A673 (cell line): ENCODE measurements around the gene CRK. TPM values are rescaled to one million over a fixed set of nuclear protein-coding genes. Genes with fewer than 3 reads are reported as not detected.
A peak's percentile ranks its signal among the peaks of the same experiment; 100 is the strongest.

Experiments
- BruUV-seq: library from RNA; stranded (reverse); fragments of 400-500 nt; replicated peaks from 2 replicates; lab custom pipeline; 2021; lab: Mats Ljungman, UMichigan
- CTCF ChIA-PET: fragments of 300-600 bp; sonication (Branson Sonifier 250); formaldehyde crosslinking; loops from one replicate; lab custom pipeline; 2022; ENCODE audit warnings: antibody characterized with exemption; lab: Charles Lee
- POLR2A ChIA-PET: fragments of 300-600 bp; sonication (Branson Sonifier 250); formaldehyde crosslinking; loops from one replicate; lab custom pipeline; 2022; ENCODE audit warnings: antibody characterized with exemption; ENCODE audit not compliant: low non-redundant PET; lab: Charles Lee
- DNase-seq: peaks from one replicate; pipeline ENCODE4 v3.0.0-alpha.2; 2015; ENCODE audit warnings: low spot score
- H3K27ac ChIP-seq: fragments of 200-600 bp; sonication (generic); 2 replicates; pipeline ENCODE4 v1.5.1; 2016; ENCODE audit warnings: mixed run types, low read depth, mild to moderate bottlenecking, mixed read lengths, antibody characterized with exemption, low read length; ENCODE audit not compliant: poor library complexity, severe bottlenecking
- H3K27me3 ChIP-seq: fragments of 200-600 bp; sonication (generic); replicated peaks from 2 replicates; pipeline ENCODE4 v1.6.1; 2017; ENCODE audit warnings: mixed run types, low read depth, mild to moderate bottlenecking, mixed read lengths, antibody characterized with exemption, low read length; ENCODE audit not compliant: insufficient read depth, poor library complexity
- H3K36me3 ChIP-seq: fragments of 200-600 bp; sonication (generic); 2 replicates; pipeline ENCODE4 v1.6.1; 2016; ENCODE audit warnings: mixed run types, mild to moderate bottlenecking, mixed read lengths, antibody characterized with exemption, low read length; ENCODE audit not compliant: insufficient read depth, poor library complexity, severe bottlenecking
- H3K4me1 ChIP-seq: fragments of 200-600 bp; sonication (generic); 2 replicates; pipeline ENCODE4 v1.6.1; 2017; ENCODE audit warnings: mixed run types, mild to moderate bottlenecking, mixed read lengths, antibody characterized with exemption, low read length; ENCODE audit not compliant: insufficient read depth, poor library complexity, severe bottlenecking
- H3K4me3 ChIP-seq: fragments of 200-600 bp; sonication (generic); 2 replicates; pipeline ENCODE4 v1.5.1; 2016; ENCODE audit warnings: low read depth, mixed run types, mild to moderate bottlenecking, mixed read lengths, low read length; ENCODE audit not compliant: poor library complexity, severe bottlenecking
- H3K9me3 ChIP-seq: fragments of 200-600 bp; sonication (generic); 2 replicates; pipeline ENCODE4 v1.6.1; 2016; ENCODE audit warnings: mixed run types, low read depth, mild to moderate bottlenecking, mixed read lengths, antibody characterized with exemption, low read length; ENCODE audit not compliant: poor library complexity, severe bottlenecking
- CTCF ChIP-seq: fragments of 300-800, 200-600 bp; sonication (generic); conservative IDR thresholded peaks from 2 replicates; pipeline ENCODE4 v1.5.1; 2017; ENCODE audit warnings: low read depth, mild to moderate bottlenecking, antibody characterized with exemption, low read length, moderate library complexity, mixed read lengths
- EZH2 ChIP-seq: fragments of 200-600 bp; sonication (generic); IDR thresholded peaks from 2 replicates; pipeline ENCODE4 v1.6.1; 2017; ENCODE audit warnings: borderline replicate concordance, low read depth, mild to moderate bottlenecking, mixed read lengths, antibody characterized with exemption, low read length; ENCODE audit not compliant: poor library complexity, severe bottlenecking
- intact Hi-C: fragments of 100-400 bp; cut with micrococcal nuclease; formaldehyde crosslinking; loops from one replicate; pipeline ENCODE4 v1.10.0; 2022; ENCODE audit not compliant: unreplicated experiment
- total RNA-seq: library from RNA; stranded (reverse); gene quantifications from 2 replicates; pipeline ENCODE4 v1.2.3, GENCODE V29; 2021

CRK gene
- total RNA-seq, 1 experiment from 2014 or later = 85.9 TPM

- Histone ChIP-seq H3K27ac (no peak overlapping the region), H3K27me3 (no peaks in the 10 kb centered on the region), H3K4me1 (peaks cover 4% of the 10 kb centered on the region), H3K4me3 (no peak overlapping the region), H3K36me3 (no peaks in the 10 kb centered on the region), H3K9me3 (no peaks in the 10 kb centered on the region)
- ChIA-PET CTCF (no interaction called here), POLR2A (no interaction called here)
- no TSS peak for BruUV-seq
- intact Hi-C loops = no loop called here
- no peak for TF ChIP-seq CTCF
- TF ChIP-seq EZH2 = no peak
- DNase-seq = no peak
Observed at GRCh38 chr17:1494736-1495253, 38.8 kb upstream of the CRK start.

DNA sequence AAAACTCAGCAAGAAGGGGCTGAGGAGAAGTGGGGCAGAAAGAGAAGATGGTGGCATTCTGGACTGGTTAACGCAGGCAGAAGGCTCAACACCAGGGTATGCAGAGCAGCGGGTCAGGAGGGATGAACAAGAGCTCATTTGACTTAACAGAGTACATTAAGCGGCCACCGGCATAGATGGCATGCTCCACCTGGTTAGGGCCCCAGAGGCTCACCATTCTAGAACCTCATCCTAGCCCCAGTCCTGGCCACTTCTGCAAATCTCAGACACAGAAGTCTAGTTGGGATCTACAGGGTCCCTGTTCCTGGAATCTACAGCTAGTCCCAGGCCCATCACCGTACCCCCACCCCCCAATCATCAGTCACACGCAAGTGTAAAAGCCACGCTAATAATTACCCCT lies 38.2 kb upstream of the CRK start:
- POLR2A ChIA-PET = no interaction called here
- no TSS peak for BruUV-seq
- CTCF ChIA-PET = no interaction called here

DNA sequence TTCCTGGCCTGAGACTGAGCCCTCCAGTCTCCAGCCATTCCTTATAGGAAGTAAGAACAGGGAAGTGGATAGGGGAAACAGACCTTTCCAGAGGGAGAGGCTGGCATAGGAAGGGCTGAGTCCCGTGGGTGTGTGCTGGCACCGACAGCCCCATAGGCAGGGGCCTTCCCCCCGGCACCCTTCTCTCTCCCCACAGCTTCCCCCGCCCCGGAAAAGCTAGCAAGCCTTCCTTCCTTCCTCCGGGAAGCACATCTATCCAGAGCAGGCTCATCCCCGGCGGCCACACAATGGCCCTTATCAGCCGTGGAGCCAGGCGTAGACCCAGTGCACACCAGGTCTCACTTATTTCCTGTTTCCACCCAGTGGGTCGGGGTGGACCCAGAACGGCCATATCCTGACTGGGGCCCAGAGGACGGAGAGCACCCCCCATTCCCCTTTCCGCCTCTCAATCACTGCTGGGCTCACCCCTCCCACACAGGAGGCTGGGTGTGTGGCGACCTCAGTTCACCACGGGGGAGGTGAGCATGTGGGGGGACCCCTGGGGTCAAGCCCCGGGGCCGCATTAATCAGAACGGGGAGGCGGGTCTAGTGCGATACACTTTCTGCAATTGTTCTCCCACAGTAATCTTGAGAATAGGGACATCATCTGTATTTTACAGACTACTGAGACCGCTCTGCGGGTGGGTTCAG lies 37.4 kb upstream of the CRK start:
- H3K27ac ChIP-seq = no peak overlapping the region
- H3K9me3 ChIP-seq = no peaks in the 10 kb centered on the region
- BruUV-seq = no TSS peak
- H3K4me3 ChIP-seq = no peak overlapping the region
- peak; percentile 27 for DNase-seq
- ChIA-PET CTCF (no interaction called here), POLR2A (no interaction called here)
- intact Hi-C loops = no loop called here
- no peaks in the 10 kb centered on the region for H3K27me3 ChIP-seq
- no peaks in the 10 kb centered on the region for H3K36me3 ChIP-seq
- TF ChIP-seq EZH2 = no peak
- TF ChIP-seq CTCF = no peak
- peaks cover 4% of the 10 kb centered on the region for H3K4me1 ChIP-seq

More for the DNA sequence above, 38.2 kb upstream of the CRK start:
- Histone ChIP-seq H3K9me3 (no peaks in the 10 kb centered on the region), H3K4me1 (peaks cover 4% of the 10 kb centered on the region), H3K27ac (no peak overlapping the region), H3K27me3 (no peaks in the 10 kb centered on the region), H3K36me3 (no peaks in the 10 kb centered on the region), H3K4me3 (no peak overlapping the region)
- TF ChIP-seq EZH2 (no peak), CTCF (no peak)
- intact Hi-C loops = no loop called here
- DNase-seq = no peak
